PFSK-1 (cell line): ENCODE data around the gene PLCL2.

Experiments
- POLR2AphosphoS5 ChIP-seq: IDR thresholded peaks from 2 replicates; pipeline ENCODE4 v1.6.1; 2012; ENCODE audit warnings: low read depth, mild to moderate bottlenecking, control low read depth, low read length, moderate library complexity
- TAF1 ChIP-seq: IDR thresholded peaks from 2 replicates; pipeline ENCODE4 v1.6.1; 2012; ENCODE audit warnings: low read length, control low read depth, borderline replicate concordance; ENCODE audit not compliant: insufficient read depth

GRCh38 chr3:17050071-17050470, 165.3 kb downstream of the PLCL2 start:
- TF ChIP-seq POLR2AphosphoS5 (no peak), TAF1 (no peak)
